Activated naive CD4-positive, alpha-beta T cell treated with anti-CD3 and anti-CD28 coated beads, Interleukin-2, amount 50 U/mL, for 16 hours (primary cell): Measurements from ENCODE around the gene NAP1L4.
"Not testable (repeated sequence)": the region's sequence is repeated elsewhere in the genome, so short reads cannot be mapped to it uniquely, and the experiment has no call there.

Experiments
- DNase-seq: peaks from one replicate; pipeline ENCODE4 v3.0.0-alpha.2; 2020

The NAP1L4 gene

GRCh38 chr11:2921261-2921660 is 70.9 kb downstream of the NAP1L4 start:
- DNase-seq, result no peak

DNA sequence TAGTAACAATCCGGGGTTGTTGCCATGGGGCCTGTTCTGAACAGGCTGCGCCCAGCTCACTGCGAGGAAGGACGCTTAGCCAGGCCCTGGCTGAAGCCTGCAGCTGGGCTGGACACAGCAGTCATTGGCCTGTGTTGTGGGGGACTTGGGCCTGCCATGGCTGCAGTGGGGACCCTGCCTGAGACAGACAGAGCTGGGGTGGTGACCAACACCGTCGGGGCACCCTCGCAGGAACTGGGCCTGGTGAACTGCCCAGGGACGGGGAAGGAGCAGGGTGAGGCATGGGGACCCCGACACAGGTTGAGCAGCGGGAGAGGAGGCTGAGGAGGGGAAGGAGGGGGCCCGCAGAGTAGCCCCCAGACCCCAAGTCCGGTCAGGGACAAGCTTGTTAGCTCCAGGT is 71.8 kb downstream of the NAP1L4 start:
- DNase-seq, result no peak

DNA sequence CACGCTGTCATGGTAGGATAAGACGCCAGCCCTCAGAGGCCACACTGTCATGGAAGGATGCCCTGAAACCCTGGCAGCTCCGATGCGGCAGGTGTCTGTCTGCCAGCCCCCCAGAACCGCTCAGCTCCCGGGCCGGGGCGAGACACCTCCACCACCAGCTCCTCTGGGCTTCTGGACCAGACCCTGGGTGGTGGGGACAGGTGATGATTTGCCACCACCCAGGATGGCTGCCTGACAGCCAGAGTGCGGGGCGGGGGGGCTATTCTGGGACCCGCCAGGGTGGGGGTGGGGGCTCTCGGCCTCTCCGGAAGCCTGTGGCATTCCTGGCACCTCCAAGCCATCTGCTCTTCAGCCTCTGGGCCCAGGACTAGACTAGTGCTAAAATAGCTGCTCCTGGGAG is 72.3 kb downstream of the NAP1L4 start:
- no peak for DNase-seq

DNA sequence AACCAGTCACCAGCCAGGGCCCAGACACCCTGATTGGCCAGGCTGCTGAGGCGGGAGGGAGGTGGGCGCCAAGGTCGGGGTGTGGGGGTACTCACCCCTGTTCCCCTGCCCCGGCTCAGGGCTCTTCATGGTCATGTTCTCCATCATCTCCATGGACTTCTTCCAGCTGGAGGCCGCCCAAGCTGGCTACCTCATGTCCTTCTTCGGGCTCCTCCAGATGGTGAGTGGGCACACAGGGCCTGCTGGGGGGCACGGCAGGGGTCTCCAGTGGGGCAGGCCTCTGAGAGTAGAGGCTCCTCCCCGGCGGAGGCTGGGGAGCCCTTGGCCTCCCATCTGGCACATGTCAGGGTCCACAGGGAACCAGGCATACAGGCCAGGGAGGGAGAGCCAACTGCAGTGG is 72.9 kb downstream of the NAP1L4 start:
- no peak for DNase-seq

DNA sequence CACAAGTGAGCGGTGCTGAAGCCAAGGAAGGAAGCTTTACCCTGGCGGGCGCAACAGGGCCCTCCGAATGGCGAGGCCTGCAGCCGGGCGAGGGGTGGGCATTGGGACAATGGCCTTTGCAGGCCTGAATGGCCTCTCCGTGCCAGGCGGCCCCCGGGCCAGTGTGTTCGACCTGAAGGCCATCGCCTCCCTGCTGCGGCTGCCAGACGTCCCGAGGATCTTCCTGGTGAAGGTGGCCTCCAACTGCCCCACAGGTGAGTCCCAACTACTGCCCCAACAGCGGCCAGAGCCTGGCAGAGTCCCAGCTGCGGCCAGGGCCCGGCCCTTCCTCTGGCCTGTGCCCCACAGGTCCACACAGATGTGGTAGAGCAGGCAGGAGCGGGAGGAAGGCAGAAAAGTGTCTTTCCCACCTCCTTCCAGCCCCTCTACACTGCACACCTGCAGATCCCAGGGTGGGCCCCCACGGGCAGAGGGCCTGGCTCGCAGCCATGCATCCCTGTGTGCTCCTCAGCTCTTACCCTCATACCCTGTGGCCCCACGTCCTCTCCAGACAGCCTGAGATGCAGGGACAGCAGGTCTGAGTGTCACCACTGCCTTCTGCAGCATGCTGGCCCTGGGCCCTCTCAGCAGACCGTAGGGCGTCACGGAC is 74.2 kb downstream of the NAP1L4 start:
- no peak for DNase-seq

- no peak for DNase-seq
These were observed 75.1 kb downstream of the NAP1L4 start for GRCh38 chr11:2916892-2917645.

GRCh38 chr11:2916114-2916891 is 75.8 kb downstream of the NAP1L4 start:
- no peak for DNase-seq

DNA sequence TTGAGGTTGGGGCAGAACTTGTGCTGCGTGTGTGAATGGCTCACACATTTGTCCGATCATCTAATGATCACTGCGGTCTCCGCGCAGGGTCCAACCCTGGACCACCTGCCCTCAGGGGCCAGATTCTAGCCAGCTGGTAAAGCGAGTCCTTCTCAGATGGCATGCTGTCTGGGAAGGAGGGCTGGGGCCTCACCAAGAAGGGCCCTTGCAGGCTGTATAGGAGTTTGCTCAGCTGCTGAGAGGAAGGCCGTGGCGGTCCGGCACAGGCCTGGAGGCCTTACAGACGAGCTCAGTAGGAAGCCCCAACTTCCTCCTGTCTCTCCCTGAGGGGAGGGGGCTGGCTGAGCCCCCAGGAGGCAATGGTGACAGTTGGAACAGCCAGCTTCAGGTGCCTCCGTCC is 76.7 kb downstream of the NAP1L4 start:
- DNase-seq, result no peak

- no peak for DNase-seq
These were observed 77.5 kb downstream of the NAP1L4 start for GRCh38 chr11:2914455-2915195.

DNA sequence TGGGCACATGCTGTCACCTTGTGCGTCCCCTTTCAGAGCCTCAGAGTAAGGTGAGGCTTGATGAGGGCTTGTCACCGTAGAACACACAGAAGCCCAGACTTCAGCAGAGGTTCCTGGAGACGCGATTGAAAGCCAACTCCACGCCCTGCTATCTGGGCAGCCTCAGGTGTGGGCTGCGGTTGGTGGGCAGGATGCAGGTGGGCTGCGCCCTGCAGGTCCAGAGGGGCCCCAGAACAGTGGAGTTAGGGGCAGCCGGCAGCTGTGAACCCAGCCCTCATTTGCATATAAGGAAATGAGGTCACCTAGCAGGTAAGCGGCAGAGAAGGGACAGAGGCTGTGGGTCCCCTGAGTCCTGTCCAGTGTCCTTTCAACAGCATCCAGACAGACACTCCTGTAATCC is 78.4 kb downstream of the NAP1L4 start:
- no peak for DNase-seq

GRCh38 chr11:2913019-2913431 is 79.1 kb downstream of the NAP1L4 start:
- no peak for DNase-seq

- DNase-seq, result no peak
These were observed 79.6 kb downstream of the NAP1L4 start for GRCh38 chr11:2912498-2912897.

DNA sequence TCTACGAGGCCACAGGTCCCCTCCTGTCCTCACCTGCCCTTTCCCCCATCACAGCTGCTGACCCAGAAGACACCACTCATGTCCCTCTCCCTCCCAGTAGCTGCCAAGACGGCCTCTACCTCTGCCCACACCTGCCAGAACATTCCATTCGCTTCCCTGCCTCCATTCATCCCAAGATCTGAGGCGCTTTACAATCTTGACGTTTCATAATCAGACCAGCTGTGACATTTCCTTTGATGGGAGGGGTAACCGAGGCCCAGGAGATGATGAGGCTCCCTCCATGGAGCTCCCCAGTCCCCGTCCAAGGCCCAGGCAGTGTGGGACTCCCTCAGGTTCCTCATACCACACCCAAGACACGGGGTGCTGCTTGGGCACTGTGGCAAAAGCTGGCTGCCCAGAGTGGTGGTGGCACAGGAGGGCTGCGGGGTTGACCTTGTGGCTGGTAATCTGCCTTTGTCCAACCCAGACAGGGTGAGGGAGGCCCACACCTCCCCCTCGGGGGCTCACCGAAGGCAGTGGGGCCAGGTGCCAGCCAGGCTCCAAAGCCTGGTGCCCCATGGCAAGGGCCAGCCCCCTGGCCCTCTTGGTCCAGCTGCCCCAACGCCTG is 80.2 kb downstream of the NAP1L4 start:
- DNase-seq, result no peak

DNA sequence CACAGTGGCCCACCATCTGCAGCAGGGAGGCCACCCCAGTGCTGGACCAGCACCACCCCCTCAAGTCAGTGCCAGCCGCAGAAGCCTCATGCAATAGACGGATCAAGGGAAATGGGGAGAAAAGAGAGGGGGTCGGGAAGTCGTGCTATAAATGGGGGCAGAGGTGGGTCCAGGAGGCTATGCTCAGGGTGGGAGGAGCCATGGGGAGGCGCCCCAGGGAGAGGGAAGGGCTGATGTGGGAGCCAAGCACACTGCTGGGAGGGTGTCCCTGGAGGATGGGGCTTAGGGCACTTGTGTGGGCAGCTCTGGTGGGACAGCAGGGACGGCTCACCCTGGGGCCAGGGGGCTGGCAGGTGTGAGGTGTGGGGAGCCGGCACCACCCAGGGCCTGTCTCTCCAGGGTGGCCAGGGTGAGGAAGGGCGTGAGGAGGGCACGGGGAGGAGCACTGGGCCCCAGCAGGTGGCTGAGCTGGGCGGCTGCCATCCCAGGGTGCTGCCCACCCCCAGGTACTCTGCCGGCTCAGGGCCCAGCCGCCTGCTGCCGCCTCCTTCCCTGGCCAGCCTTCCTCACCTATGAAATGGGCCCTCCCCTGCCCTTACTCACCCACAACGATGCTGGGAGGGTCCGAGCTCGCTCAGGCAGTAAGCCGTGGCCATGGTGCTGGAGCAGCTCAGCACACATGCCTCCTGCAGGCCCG is 80.9 kb downstream of the NAP1L4 start:
- no peak for DNase-seq

DNA sequence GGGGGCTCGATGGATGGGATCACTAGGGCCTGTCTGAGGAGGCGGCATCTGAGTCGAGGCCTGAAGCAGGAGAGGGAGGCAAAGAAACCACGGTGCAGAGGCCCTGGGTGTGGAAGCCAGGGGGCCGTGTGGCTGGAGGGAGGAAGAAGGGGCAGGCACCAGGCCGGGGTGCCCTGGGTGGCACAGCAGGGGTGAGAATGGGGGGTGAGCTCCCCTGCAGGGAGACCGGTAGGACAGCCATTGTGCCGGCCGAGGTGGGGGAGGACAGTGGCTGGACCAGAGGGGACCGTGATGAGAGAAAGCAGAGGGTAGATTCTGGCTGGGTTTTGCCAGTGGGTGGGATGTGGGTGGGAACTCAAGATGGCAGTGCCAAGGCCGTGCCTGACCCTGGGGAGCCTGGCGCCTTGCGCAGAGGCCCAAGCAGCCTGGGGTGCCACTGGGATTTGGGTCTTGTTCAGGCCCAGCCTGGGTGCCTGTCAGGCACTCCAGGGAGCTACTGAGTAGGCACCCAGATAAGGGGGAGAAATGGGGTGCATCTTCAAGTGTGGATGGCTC is 81.7 kb downstream of the NAP1L4 start:
- DNase-seq, result no peak

- no peak for DNase-seq
These were observed 82.8 kb downstream of the NAP1L4 start for GRCh38 chr11:2909133-2909902.

DNA sequence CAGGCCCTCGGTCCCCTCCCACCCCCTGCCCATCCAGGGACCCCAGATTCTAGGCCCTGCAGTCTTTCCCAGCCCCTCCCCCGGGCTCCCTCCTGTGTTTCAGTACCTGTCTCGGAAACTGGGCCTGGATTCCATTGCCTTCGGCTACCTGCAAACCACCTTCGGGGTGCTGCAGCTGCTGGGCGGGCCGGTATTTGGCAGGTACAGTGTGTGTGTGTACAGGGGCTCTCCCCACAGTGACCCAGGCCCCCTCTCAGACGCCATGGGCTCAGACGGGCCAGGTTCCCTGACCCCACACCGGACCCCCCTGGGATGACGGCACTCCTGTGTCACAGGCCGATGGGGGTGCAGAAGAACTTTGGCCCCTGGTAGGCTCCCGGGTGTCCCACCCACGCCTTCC is 84.0 kb downstream of the NAP1L4 start:
- no peak for DNase-seq

GRCh38 chr11:2905299-2905698 is 86.8 kb downstream of the NAP1L4 start:
- not testable (repeated sequence) for DNase-seq

GRCh38 chr11:2904153-2905052 is 87.7 kb downstream of the NAP1L4 start:
- no peak for DNase-seq

GRCh38 chr11:2903672-2904011 is 88.5 kb downstream of the NAP1L4 start:
- DNase-seq, result no peak
